PFSK-1 (cell line): ENCODE measurements around the gene ARSK.

Source experiments
- FOXP2 ChIP-seq: optimal IDR thresholded peaks from 2 replicates; pipeline ENCODE3; 2011; ENCODE audit warnings: borderline replicate concordance, control low read depth, inconsistent platforms; ENCODE audit not compliant: insufficient read depth; ENCODE audit errors: extremely low read length, extremely low read depth
- POLR2AphosphoS5 ChIP-seq: IDR thresholded peaks from 2 replicates; pipeline ENCODE4 v1.6.1; 2012; ENCODE audit warnings: low read depth, mild to moderate bottlenecking, control low read depth, low read length, moderate library complexity
- SIN3A ChIP-seq: IDR thresholded peaks from 2 replicates; pipeline ENCODE4 v1.6.1; 2012; ENCODE audit warnings: mild to moderate bottlenecking, low read length, moderate library complexity, borderline replicate concordance; ENCODE audit not compliant: insufficient read depth
- TAF1 ChIP-seq: IDR thresholded peaks from 2 replicates; pipeline ENCODE4 v1.6.1; 2012; ENCODE audit warnings: low read length, control low read depth, borderline replicate concordance; ENCODE audit not compliant: insufficient read depth
- TF ChIP-seq, protein P1 (sequence below), 2 experiments: IDR thresholded peaks; 2 replicates each; pipeline versions ENCODE4 v1.6.1 to v1.8.0; 2011 to 2012; ENCODE audit warnings: low read depth in 2 of 2, low read length in 2 of 2, control low read depth in 1 of 2, inconsistent platforms in 1 of 2, mild to moderate bottlenecking in 1 of 2, moderate library complexity in 1 of 2; ENCODE audit not compliant: insufficient read depth in 1 of 2

Gene ARSK

DNA sequence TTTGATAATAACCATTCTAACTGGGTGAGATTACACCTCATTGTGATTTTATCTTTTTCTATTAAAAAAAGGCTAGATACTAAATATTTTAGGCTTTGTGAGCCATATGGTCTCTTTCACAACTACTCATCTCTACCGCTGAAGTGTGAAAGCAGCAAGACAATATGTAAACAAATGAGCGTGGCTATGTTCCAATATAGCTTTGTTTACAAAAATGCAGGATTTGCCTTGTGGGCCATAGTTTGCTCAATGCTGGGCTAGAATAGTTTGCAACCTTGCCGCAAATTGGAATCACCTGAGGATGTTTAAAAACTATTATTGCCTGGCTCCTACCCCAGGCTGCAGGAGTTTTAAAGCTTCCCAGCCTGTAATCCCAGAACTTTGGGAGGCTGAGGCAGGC, 54.8 kb downstream of the ARSK start:
- no peak for TF ChIP-seq SIN3A
- TF ChIP-seq, protein P1, sequence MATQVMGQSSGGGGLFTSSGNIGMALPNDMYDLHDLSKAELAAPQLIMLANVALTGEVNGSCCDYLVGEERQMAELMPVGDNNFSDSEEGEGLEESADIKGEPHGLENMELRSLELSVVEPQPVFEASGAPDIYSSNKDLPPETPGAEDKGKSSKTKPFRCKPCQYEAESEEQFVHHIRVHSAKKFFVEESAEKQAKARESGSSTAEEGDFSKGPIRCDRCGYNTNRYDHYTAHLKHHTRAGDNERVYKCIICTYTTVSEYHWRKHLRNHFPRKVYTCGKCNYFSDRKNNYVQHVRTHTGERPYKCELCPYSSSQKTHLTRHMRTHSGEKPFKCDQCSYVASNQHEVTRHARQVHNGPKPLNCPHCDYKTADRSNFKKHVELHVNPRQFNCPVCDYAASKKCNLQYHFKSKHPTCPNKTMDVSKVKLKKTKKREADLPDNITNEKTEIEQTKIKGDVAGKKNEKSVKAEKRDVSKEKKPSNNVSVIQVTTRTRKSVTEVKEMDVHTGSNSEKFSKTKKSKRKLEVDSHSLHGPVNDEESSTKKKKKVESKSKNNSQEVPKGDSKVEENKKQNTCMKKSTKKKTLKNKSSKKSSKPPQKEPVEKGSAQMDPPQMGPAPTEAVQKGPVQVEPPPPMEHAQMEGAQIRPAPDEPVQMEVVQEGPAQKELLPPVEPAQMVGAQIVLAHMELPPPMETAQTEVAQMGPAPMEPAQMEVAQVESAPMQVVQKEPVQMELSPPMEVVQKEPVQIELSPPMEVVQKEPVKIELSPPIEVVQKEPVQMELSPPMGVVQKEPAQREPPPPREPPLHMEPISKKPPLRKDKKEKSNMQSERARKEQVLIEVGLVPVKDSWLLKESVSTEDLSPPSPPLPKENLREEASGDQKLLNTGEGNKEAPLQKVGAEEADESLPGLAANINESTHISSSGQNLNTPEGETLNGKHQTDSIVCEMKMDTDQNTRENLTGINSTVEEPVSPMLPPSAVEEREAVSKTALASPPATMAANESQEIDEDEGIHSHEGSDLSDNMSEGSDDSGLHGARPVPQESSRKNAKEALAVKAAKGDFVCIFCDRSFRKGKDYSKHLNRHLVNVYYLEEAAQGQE (IDR thresholded peaks at IDR 0.05; ENCODE audit: insufficient read depth in 1 of 2, low read depth in 2 of 2, low read length in 2 of 2) = no peak
- no peak for TF ChIP-seq TAF1
- no peak for TF ChIP-seq FOXP2
- TF ChIP-seq POLR2AphosphoS5 = no peak

DNA sequence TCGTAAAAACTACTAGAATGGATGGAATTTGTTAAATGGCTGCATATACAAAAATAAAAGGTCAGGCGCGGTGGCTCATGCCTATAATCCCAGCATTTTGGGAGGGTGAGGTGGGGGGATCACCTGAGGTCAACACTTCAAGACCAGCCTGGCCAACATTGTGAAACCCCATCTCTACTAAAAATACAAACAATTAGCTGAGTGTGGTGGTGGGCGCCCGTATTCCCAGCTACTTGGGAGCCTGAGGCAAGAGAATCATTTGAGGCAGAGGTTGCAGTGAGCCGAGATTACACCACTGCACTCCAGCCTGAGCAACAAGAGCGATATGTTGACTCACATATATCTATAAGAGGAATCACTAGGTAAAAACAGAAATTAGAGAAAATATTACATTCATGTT, 55.6 kb downstream of the ARSK start:
- TF ChIP-seq POLR2AphosphoS5 = no peak
- TF ChIP-seq, protein P1 (IDR thresholded peaks at IDR 0.05; ENCODE audit: insufficient read depth in 1 of 2, low read depth in 2 of 2, low read length in 2 of 2) = no peak

DNA sequence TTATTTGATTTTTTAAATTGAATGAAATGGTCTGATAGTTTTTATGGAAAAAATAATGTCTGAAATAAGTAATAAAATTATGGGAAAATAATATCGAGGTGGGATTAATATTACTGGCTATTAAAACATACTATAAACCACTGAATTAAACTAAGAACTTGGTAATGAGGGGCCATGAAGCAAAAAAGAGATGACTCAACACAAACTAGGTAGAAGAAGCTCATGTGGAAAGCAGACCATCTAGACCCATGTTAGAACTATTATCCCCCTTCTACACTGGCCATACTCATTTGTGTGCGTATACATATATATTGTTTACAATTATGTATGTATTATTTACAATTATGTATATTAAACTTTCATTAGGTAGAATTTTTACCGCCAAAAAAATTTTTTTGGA, 56.5 kb downstream of the ARSK start:
- TF ChIP-seq POLR2AphosphoS5 = no peak
- TF ChIP-seq SIN3A = no peak
- TF ChIP-seq, protein P1 (IDR thresholded peaks at IDR 0.05; ENCODE audit: insufficient read depth in 1 of 2, low read depth in 2 of 2, low read length in 2 of 2) = no peak
- TF ChIP-seq TAF1 = no peak
- TF ChIP-seq FOXP2 = no peak

DNA sequence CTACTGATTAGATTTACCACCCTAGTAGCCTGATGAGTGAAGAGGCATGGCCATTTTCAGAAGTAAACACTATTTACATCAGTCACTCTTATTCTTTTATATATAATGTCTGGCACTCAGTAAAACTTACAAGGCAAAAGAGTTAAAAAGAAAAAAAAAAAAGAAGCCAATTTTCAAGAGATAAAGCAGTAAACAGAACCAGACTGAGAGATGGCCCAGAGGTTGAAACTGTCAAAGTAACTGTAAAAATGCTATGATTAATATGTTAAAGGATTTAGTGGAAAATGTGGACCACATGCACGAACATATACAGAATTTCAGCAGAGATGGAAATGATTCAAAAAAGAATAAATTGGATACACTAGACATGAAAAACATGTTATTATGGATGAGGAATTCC, 58.6 kb downstream of the ARSK start:
- no peak for TF ChIP-seq FOXP2
- TF ChIP-seq TAF1 = no peak
- TF ChIP-seq POLR2AphosphoS5 = no peak
- TF ChIP-seq, protein P1 (IDR thresholded peaks at IDR 0.05; ENCODE audit: insufficient read depth in 1 of 2, low read depth in 2 of 2, low read length in 2 of 2) = no peak
- no peak for TF ChIP-seq SIN3A

DNA sequence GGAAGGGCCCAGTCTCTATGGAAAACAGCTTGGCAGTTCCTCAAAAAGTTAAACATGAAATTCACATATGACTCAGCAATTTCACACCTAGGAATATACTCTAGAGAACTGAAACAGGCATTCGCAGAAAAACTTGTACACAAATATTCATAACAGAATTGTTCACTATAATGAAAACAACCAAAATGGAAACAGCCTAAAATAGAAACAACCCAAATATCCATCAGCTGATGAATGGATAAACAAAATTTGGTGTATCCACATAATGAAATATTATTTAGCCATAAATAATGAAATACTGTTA, 60.2 kb downstream of the ARSK start:
- TF ChIP-seq TAF1 (no peak), SIN3A (no peak), FOXP2 (no peak), POLR2AphosphoS5 (no peak)
- TF ChIP-seq, protein P1 (IDR thresholded peaks at IDR 0.05; ENCODE audit: insufficient read depth in 1 of 2, low read depth in 2 of 2, low read length in 2 of 2) = no peak
